Type B pancreatic cell (in vitro differentiated cells): ENCODE results near the gene SENP3. TPM values are rescaled to one million over a fixed set of nuclear protein-coding genes. Genes with fewer than 3 reads are reported as not detected.

Source experiments
- DNase-seq: peaks from one replicate; pipeline ENCODE4 v3.0.0; 2021; ENCODE audit warnings: mixed read lengths; ENCODE audit not compliant: unreplicated experiment; ENCODE audit errors: extremely low spot score
- H3K27ac Mint-ChIP-seq: 2 replicates; pipeline ENCODE4 v1.8.0; 2021; ENCODE audit warnings: mild to moderate bottlenecking, mixed read lengths
- H3K27me3 Mint-ChIP-seq: 2 replicates; pipeline ENCODE4 v1.8.0; 2021; ENCODE audit warnings: mixed read lengths
- H3K36me3 Mint-ChIP-seq: 2 replicates; pipeline ENCODE4 v1.8.0; 2021; ENCODE audit warnings: mixed read lengths
- H3K4me1 Mint-ChIP-seq: one replicate; pipeline ENCODE4 v1.8.0; 2021; ENCODE audit warnings: mixed read lengths; ENCODE audit not compliant: unreplicated experiment
- H3K4me3 Mint-ChIP-seq: 2 replicates; pipeline ENCODE4 v1.8.0; 2021; ENCODE audit warnings: mild to moderate bottlenecking, mixed read lengths
- H3K9me3 Mint-ChIP-seq: 2 replicates; pipeline ENCODE4 v1.8.0; 2021; ENCODE audit warnings: mixed read lengths
- CTCF ChIP-seq: fragments of 200-600 bp; sonication (generic); conservative IDR thresholded peaks from 2 replicates; pipeline ENCODE4 v1.5.0; 2021; ENCODE audit warnings: antibody characterized with exemption, mild to moderate bottlenecking
- total RNA-seq: library from RNA; stranded (reverse); gene quantifications from 2 replicates; pipeline ENCODE4 v1.2.1, GENCODE V29; 2021; ENCODE audit warnings: low replicate concordance

Gene SENP3
- total RNA-seq, 1 donor from 2014 or later = 52.7 TPM

- H3K9me3 Mint-ChIP-seq = no peaks in the 10 kb centered on the region
- no peaks in the 10 kb centered on the region for H3K36me3 Mint-ChIP-seq
Observed at GRCh38 chr17:7523033-7523432, 38.7 kb upstream of the SENP3 start.

DNA sequence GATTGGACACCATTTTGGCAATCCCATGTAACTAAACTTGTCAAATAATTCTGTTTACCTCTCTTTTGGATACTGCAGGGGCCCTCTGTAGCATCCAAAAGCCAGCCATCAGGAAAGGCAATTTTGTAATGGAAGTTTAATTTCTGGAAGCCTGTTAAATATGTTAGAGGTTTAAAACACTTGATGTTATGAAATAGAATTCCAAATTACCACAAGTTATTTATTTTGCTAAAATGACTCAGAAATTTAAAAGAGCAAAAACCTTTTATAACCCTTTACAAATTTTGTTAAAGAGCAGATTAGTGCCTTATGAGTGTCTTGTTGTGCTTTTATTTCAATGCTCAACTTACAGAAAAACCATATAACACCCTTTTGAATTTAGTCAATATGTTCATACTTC lies 32.9 kb upstream of the SENP3 start:
- TF ChIP-seq CTCF = no peak
- peaks cover 10% of the 10 kb centered on the region for H3K9me3 Mint-ChIP-seq
- peaks cover 4% of the 10 kb centered on the region for H3K36me3 Mint-ChIP-seq
- DNase-seq = no peak
- no peak overlapping the region for H3K27ac Mint-ChIP-seq
- H3K27me3 Mint-ChIP-seq = no peaks in the 10 kb centered on the region
- no peaks in the 10 kb centered on the region for H3K4me1 Mint-ChIP-seq
- no peak overlapping the region for H3K4me3 Mint-ChIP-seq

More at GRCh38 chr17:7523033-7523432, 38.7 kb upstream of the SENP3 start:
- TF ChIP-seq CTCF = peak; percentile 64
- no peaks in the 10 kb centered on the region for H3K4me1 Mint-ChIP-seq
- no peak overlapping the region for H3K4me3 Mint-ChIP-seq
- H3K27ac Mint-ChIP-seq = peak overlapping the region; percentile 14
- H3K27me3 Mint-ChIP-seq = no peaks in the 10 kb centered on the region
- DNase-seq = no peak

DNA sequence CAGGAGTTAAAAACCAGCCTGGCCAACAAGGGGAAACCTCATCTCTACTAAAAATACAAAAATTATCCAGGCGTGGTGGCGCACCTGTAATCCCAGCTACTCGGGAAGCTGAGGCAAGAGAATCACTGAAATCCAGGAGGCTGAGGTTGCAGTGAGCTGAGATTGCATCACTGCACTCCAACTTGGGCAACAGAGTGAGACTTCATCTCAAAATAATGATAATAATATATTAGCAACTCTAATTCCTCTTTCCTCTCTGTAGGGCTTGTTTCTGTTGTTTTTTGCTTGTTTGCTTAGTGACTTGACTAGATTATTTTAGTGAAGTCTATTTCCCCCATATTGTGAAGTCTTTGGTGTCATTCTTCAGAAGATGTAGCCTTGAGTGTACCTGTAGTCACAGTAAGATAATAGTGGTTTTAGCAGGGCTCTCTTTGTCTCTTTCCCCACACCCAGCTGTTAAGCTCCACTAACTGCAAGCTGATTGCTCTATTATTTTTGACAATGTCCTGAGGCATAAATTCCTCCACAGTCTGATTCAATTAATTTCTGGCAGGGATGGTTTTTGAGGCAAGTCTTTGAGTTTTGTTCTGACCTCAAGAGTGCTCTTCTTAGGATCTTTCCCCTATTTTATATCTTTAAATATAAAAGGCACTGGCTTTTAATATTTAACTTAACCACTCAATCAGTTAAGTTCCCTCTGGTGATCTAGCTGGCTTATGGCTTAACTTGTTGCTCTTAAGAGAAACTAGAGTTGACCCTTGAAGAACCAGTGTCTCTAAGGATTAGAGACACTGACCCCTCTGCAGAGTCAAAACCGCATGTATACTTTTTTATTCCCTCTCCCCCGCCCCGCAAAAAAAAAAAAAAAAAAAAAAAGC lies 31.5 kb upstream of the SENP3 start:
- H3K27ac Mint-ChIP-seq = peak overlapping the region; percentile 40
- peaks cover 3% of the 10 kb centered on the region for H3K27me3 Mint-ChIP-seq
- peaks cover 4% of the 10 kb centered on the region for H3K36me3 Mint-ChIP-seq
- no peak for DNase-seq
- TF ChIP-seq CTCF = no peak
- peaks cover 10% of the 10 kb centered on the region for H3K9me3 Mint-ChIP-seq
- H3K4me1 Mint-ChIP-seq = no peaks in the 10 kb centered on the region
- no peak overlapping the region for H3K4me3 Mint-ChIP-seq

DNA sequence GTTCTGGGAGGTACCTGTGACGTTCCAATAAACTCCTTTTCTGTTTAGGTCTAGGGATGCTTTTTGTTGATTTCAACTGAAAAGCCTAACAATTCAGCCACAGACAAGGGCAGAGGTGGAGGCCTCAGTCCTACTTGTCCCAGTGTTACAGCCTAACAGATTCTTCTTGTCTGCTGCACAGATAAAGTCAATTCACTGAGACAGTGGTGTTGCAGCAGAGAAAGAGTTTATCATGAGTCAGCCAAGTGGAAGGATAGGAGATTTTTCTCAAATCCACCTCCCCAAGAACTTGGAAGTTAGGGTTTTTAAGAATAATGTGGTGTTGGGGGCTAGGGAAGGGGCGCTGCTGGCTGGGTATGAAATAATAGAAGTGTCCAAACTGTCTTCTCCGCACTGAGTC lies 23.7 kb upstream of the SENP3 start:
- no peak for TF ChIP-seq CTCF
- H3K27me3 Mint-ChIP-seq = peaks cover 8% of the 10 kb centered on the region
- no peak overlapping the region for H3K27ac Mint-ChIP-seq
- DNase-seq = no peak
- H3K36me3 Mint-ChIP-seq = no peaks in the 10 kb centered on the region
- H3K9me3 Mint-ChIP-seq = peaks cover 5% of the 10 kb centered on the region
- H3K4me3 Mint-ChIP-seq = no peak overlapping the region
- no peaks in the 10 kb centered on the region for H3K4me1 Mint-ChIP-seq

- no peaks in the 10 kb centered on the region for H3K36me3 Mint-ChIP-seq
- no peak overlapping the region for H3K4me3 Mint-ChIP-seq
- H3K4me1 Mint-ChIP-seq = no peaks in the 10 kb centered on the region
- peaks cover 17% of the 10 kb centered on the region for H3K27me3 Mint-ChIP-seq
- H3K9me3 Mint-ChIP-seq = peaks cover 5% of the 10 kb centered on the region
- DNase-seq = no peak
- H3K27ac Mint-ChIP-seq = no peak overlapping the region
- TF ChIP-seq CTCF = no peak
Observed at GRCh38 chr17:7538891-7539545, 22.7 kb upstream of the SENP3 start.
